Mucosa of stomach (tissue), 1 donor: Measurements from ENCODE around the gene DDX1.

Experiments used
- H3K27me3 ChIP-seq: one replicate; pipeline ENCODE4 v1.7.0; 2013; ENCODE audit warnings: mild to moderate bottlenecking, low read length; ENCODE audit not compliant: control insufficient read depth, insufficient read depth
- H3K36me3 ChIP-seq: one replicate; pipeline ENCODE4 v1.7.0; 2013; ENCODE audit warnings: low read length; ENCODE audit not compliant: control insufficient read depth, insufficient read depth
- H3K4me1 ChIP-seq: one replicate; pipeline ENCODE4 v1.7.0; 2013; ENCODE audit warnings: mild to moderate bottlenecking, low read length; ENCODE audit not compliant: control insufficient read depth, insufficient read depth
- H3K4me3 ChIP-seq: one replicate; pipeline ENCODE4 v1.7.0; 2013; ENCODE audit warnings: low read length
- H3K9ac ChIP-seq: one replicate; pipeline ENCODE4 v1.7.0; 2013; ENCODE audit warnings: mild to moderate bottlenecking, low read length, moderate library complexity
- H3K9me3 ChIP-seq: one replicate; pipeline ENCODE4 v1.7.0; 2013; ENCODE audit warnings: mild to moderate bottlenecking, low read length, moderate library complexity; ENCODE audit not compliant: control insufficient read depth
- donor health status: Pancreatic carcinoma.

DDX1 gene

GRCh38 chr2:15650616-15651366 lies 59.1 kb downstream of the DDX1 start:
- Histone ChIP-seq H3K4me1 (no peaks in the 10 kb centered on the region), H3K9ac (no peak overlapping the region), H3K36me3 (no peaks in the 10 kb centered on the region), H3K4me3 (no peak overlapping the region), H3K9me3 (no peaks in the 10 kb centered on the region), H3K27me3 (no peaks in the 10 kb centered on the region)

- Histone ChIP-seq H3K27me3 (no peaks in the 10 kb centered on the region), H3K9me3 (no peaks in the 10 kb centered on the region), H3K4me3 (no peak overlapping the region), H3K4me1 (no peaks in the 10 kb centered on the region), H3K9ac (no peak overlapping the region), H3K36me3 (no peaks in the 10 kb centered on the region)
Measured at GRCh38 chr2:15651367-15651727, 59.7 kb downstream of the DDX1 start.

- H3K4me3 ChIP-seq, result no peak overlapping the region
- no peaks in the 10 kb centered on the region for H3K36me3 ChIP-seq
- no peaks in the 10 kb centered on the region for H3K27me3 ChIP-seq
- H3K4me1 ChIP-seq, result no peaks in the 10 kb centered on the region
- no peaks in the 10 kb centered on the region for H3K9me3 ChIP-seq
- H3K9ac ChIP-seq, result no peak overlapping the region
Measured at GRCh38 chr2:15652252-15652651, 60.6 kb downstream of the DDX1 start.

- Histone ChIP-seq H3K4me3 (no peak overlapping the region), H3K4me1 (no peaks in the 10 kb centered on the region), H3K9me3 (no peaks in the 10 kb centered on the region), H3K27me3 (no peaks in the 10 kb centered on the region), H3K36me3 (no peaks in the 10 kb centered on the region), H3K9ac (no peak overlapping the region)
Measured at GRCh38 chr2:15652801-15653200, 61.1 kb downstream of the DDX1 start.

GRCh38 chr2:15653806-15654726 lies 62.4 kb downstream of the DDX1 start:
- Histone ChIP-seq H3K9me3 (no peaks in the 10 kb centered on the region), H3K4me1 (no peaks in the 10 kb centered on the region)

GRCh38 chr2:15654727-15655073 lies 63.0 kb downstream of the DDX1 start:
- H3K27me3 ChIP-seq, result no peaks in the 10 kb centered on the region
- H3K9ac ChIP-seq, result no peak overlapping the region
- no peaks in the 10 kb centered on the region for H3K4me1 ChIP-seq
- H3K9me3 ChIP-seq, result no peaks in the 10 kb centered on the region
- no peaks in the 10 kb centered on the region for H3K36me3 ChIP-seq
- no peak overlapping the region for H3K4me3 ChIP-seq

More at GRCh38 chr2:15653806-15654726, 62.4 kb downstream of the DDX1 start:
- Histone ChIP-seq H3K36me3 (no peaks in the 10 kb centered on the region), H3K9ac (no peak overlapping the region), H3K4me3 (no peak overlapping the region), H3K27me3 (no peaks in the 10 kb centered on the region)

GRCh38 chr2:15655123-15655887 lies 63.6 kb downstream of the DDX1 start:
- no peaks in the 10 kb centered on the region for H3K4me1 ChIP-seq
- no peaks in the 10 kb centered on the region for H3K27me3 ChIP-seq
- no peak overlapping the region for H3K4me3 ChIP-seq
- H3K9ac ChIP-seq, result no peak overlapping the region
- H3K9me3 ChIP-seq, result no peaks in the 10 kb centered on the region
- no peaks in the 10 kb centered on the region for H3K36me3 ChIP-seq

GRCh38 chr2:15656090-15656489 lies 64.4 kb downstream of the DDX1 start:
- no peaks in the 10 kb centered on the region for H3K4me1 ChIP-seq
- H3K9me3 ChIP-seq, result no peaks in the 10 kb centered on the region
- H3K27me3 ChIP-seq, result no peaks in the 10 kb centered on the region
- H3K9ac ChIP-seq, result no peak overlapping the region
- no peaks in the 10 kb centered on the region for H3K36me3 ChIP-seq
- H3K4me3 ChIP-seq, result no peak overlapping the region

- Histone ChIP-seq H3K9me3 (no peaks in the 10 kb centered on the region), H3K36me3 (no peaks in the 10 kb centered on the region), H3K9ac (no peak overlapping the region), H3K4me3 (no peak overlapping the region), H3K27me3 (no peaks in the 10 kb centered on the region), H3K4me1 (no peaks in the 10 kb centered on the region)
Measured at GRCh38 chr2:15657759-15658158, 66.1 kb downstream of the DDX1 start.

- Histone ChIP-seq H3K27me3 (no peaks in the 10 kb centered on the region), H3K4me1 (no peaks in the 10 kb centered on the region), H3K9me3 (no peaks in the 10 kb centered on the region), H3K4me3 (no peak overlapping the region), H3K36me3 (no peaks in the 10 kb centered on the region), H3K9ac (no peak overlapping the region)
Measured at GRCh38 chr2:15658911-15659310, 67.2 kb downstream of the DDX1 start.

- H3K27me3 ChIP-seq, result peaks cover 3% of the 10 kb centered on the region
- no peak overlapping the region for H3K4me3 ChIP-seq
- no peaks in the 10 kb centered on the region for H3K36me3 ChIP-seq
- no peak overlapping the region for H3K9ac ChIP-seq
- H3K4me1 ChIP-seq, result no peaks in the 10 kb centered on the region
- no peaks in the 10 kb centered on the region for H3K9me3 ChIP-seq
Measured at GRCh38 chr2:15660491-15661294, 69.0 kb downstream of the DDX1 start.
